HG03103 (cell line): Measurements from ENCODE around the gene TMEM8B.
"Not testable (repeated sequence)": the region's sequence is repeated elsewhere in the genome, so short reads cannot be mapped to it uniquely, and the experiment has no call there.

Source experiments
- ATAC-seq: cut with Tn5 transposase; IDR thresholded peaks from one replicate; pipeline ENCODE4 v1.9.1; 2021; ENCODE audit warnings: low read depth; ENCODE audit not compliant: unreplicated experiment

Gene TMEM8B

GRCh38 chr9:35861161-35861897 lies 32.3 kb downstream of the TMEM8B start:
- no peak for ATAC-seq

- no peak for ATAC-seq
Observed at GRCh38 chr9:35862328-35862727, 33.3 kb downstream of the TMEM8B start.

GRCh38 chr9:35863583-35863982 lies 34.6 kb downstream of the TMEM8B start:
- ATAC-seq, result no peak

GRCh38 chr9:35864695-35865255 lies 35.7 kb downstream of the TMEM8B start:
- no peak for ATAC-seq

GRCh38 chr9:35867538-35867937 lies 38.5 kb downstream of the TMEM8B start:
- ATAC-seq, result no peak

GRCh38 chr9:35868933-35869332 lies 39.9 kb downstream of the TMEM8B start:
- ATAC-seq, result no peak

- ATAC-seq, result no peak
Observed at GRCh38 chr9:35869621-35870216, 40.7 kb downstream of the TMEM8B start.

- ATAC-seq, result no peak
Observed at GRCh38 chr9:35870351-35870923, 41.4 kb downstream of the TMEM8B start, which contains the start of gene OR13J1. OR13J1 (minus strand) TSS chr9:35870401; CDS start chr9:35870401, 0 bp downstream.

- no peak for ATAC-seq
Observed at GRCh38 chr9:35871545-35871944, 42.5 kb downstream of the TMEM8B start.

GRCh38 chr9:35872505-35872904 lies 43.5 kb downstream of the TMEM8B start:
- ATAC-seq, result no peak

- no peak for ATAC-seq
Observed at GRCh38 chr9:35882263-35882848, 53.3 kb downstream of the TMEM8B start.

- ATAC-seq, result no peak
Observed at GRCh38 chr9:35882996-35883395, 54.0 kb downstream of the TMEM8B start.

- not testable (repeated sequence) for ATAC-seq
Observed at GRCh38 chr9:35884908-35885307, 55.9 kb downstream of the TMEM8B start.

GRCh38 chr9:35891646-35892045 lies 62.6 kb downstream of the TMEM8B start:
- ATAC-seq, result no peak

GRCh38 chr9:35892051-35892450 lies 63.0 kb downstream of the TMEM8B start:
- no peak for ATAC-seq

GRCh38 chr9:35896570-35896969 lies 67.5 kb downstream of the TMEM8B start:
- ATAC-seq, result no peak

GRCh38 chr9:35897376-35898099 lies 68.5 kb downstream of the TMEM8B start:
- not testable (repeated sequence) for ATAC-seq

GRCh38 chr9:35898337-35898736 lies 69.3 kb downstream of the TMEM8B start:
- ATAC-seq, result no peak

- no peak for ATAC-seq
Observed at GRCh38 chr9:35899021-35899420, 70.0 kb downstream of the TMEM8B start.

GRCh38 chr9:35903049-35903448 lies 74.0 kb downstream of the TMEM8B start:
- no peak for ATAC-seq
